ENCODE measurements around the gene RFK.

DNA sequence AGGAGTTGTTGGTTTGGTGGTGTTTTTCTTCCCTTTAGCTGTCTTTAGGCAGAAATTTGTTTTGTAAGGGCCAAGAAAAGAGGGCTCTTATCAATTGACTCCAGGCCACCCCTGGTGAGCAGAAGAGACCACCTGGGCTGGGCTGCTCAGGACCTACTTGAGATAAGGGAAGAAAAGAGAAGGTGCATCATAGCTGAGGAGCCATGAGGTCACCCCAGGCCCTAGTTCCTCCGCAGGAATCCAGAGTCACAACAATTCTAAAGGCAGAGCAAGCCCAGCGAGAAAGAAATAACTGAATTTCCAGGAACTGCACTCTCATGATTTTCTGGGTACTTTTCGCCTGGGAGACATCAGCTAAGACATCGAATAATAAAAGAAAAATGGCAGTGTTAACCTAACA lies 34.9 kb downstream of the RFK start:
- TF ChIP-seq TAF1 (conservative IDR thresholded peaks at IDR 0.05) (no peak), YY1 (IDR thresholded peaks at IDR 0.05) (no peak), RAD21 (IDR thresholded peaks at IDR 0.05) (no peak), GABPA (IDR thresholded peaks at IDR 0.05 in 1 of 2, conservative IDR thresholded peaks at IDR 0.05 in 1 of 2) (no peak), MAX (IDR thresholded peaks at IDR 0.05) (no peak), EGR1 (IDR thresholded peaks at IDR 0.05; ENCODE audit: low read depth in 2 of 2) (no peak), SP1 (IDR thresholded peaks at IDR 0.05) (no peak), ATF3 (IDR thresholded peaks at IDR 0.05) (no peak), JUND (IDR thresholded peaks at IDR 0.05) (no peak), HNF4A (conservative IDR thresholded peaks at IDR 0.05) (no peak)
- TF ChIP-seq, protein P1, sequence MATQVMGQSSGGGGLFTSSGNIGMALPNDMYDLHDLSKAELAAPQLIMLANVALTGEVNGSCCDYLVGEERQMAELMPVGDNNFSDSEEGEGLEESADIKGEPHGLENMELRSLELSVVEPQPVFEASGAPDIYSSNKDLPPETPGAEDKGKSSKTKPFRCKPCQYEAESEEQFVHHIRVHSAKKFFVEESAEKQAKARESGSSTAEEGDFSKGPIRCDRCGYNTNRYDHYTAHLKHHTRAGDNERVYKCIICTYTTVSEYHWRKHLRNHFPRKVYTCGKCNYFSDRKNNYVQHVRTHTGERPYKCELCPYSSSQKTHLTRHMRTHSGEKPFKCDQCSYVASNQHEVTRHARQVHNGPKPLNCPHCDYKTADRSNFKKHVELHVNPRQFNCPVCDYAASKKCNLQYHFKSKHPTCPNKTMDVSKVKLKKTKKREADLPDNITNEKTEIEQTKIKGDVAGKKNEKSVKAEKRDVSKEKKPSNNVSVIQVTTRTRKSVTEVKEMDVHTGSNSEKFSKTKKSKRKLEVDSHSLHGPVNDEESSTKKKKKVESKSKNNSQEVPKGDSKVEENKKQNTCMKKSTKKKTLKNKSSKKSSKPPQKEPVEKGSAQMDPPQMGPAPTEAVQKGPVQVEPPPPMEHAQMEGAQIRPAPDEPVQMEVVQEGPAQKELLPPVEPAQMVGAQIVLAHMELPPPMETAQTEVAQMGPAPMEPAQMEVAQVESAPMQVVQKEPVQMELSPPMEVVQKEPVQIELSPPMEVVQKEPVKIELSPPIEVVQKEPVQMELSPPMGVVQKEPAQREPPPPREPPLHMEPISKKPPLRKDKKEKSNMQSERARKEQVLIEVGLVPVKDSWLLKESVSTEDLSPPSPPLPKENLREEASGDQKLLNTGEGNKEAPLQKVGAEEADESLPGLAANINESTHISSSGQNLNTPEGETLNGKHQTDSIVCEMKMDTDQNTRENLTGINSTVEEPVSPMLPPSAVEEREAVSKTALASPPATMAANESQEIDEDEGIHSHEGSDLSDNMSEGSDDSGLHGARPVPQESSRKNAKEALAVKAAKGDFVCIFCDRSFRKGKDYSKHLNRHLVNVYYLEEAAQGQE (IDR thresholded peaks at IDR 0.05), result no peak
- TF ChIP-seq, protein P2, sequence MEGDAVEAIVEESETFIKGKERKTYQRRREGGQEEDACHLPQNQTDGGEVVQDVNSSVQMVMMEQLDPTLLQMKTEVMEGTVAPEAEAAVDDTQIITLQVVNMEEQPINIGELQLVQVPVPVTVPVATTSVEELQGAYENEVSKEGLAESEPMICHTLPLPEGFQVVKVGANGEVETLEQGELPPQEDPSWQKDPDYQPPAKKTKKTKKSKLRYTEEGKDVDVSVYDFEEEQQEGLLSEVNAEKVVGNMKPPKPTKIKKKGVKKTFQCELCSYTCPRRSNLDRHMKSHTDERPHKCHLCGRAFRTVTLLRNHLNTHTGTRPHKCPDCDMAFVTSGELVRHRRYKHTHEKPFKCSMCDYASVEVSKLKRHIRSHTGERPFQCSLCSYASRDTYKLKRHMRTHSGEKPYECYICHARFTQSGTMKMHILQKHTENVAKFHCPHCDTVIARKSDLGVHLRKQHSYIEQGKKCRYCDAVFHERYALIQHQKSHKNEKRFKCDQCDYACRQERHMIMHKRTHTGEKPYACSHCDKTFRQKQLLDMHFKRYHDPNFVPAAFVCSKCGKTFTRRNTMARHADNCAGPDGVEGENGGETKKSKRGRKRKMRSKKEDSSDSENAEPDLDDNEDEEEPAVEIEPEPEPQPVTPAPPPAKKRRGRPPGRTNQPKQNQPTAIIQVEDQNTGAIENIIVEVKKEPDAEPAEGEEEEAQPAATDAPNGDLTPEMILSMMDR (IDR thresholded peaks at IDR 0.05; ENCODE audit: low read depth, low read length, missing input control), result no peak
- TF ChIP-seq, protein P3, sequence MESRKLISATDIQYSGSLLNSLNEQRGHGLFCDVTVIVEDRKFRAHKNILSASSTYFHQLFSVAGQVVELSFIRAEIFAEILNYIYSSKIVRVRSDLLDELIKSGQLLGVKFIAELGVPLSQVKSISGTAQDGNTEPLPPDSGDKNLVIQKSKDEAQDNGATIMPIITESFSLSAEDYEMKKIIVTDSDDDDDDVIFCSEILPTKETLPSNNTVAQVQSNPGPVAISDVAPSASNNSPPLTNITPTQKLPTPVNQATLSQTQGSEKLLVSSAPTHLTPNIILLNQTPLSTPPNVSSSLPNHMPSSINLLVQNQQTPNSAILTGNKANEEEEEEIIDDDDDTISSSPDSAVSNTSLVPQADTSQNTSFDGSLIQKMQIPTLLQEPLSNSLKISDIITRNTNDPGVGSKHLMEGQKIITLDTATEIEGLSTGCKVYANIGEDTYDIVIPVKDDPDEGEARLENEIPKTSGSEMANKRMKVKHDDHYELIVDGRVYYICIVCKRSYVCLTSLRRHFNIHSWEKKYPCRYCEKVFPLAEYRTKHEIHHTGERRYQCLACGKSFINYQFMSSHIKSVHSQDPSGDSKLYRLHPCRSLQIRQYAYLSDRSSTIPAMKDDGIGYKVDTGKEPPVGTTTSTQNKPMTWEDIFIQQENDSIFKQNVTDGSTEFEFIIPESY (IDR thresholded peaks at IDR 0.05), result no peak
